GM18505 (cell line): ENCODE data around the gene TOMT.

ENCODE experiments used
- ATAC-seq: cut with Tn5 transposase; IDR thresholded peaks from one replicate; pipeline ENCODE4 v1.9.1; 2021; ENCODE audit not compliant: unreplicated experiment
- POLR2A ChIP-seq: IDR thresholded peaks from 4 replicates; pipeline ENCODE4 v1.6.1; 2011; ENCODE audit warnings: borderline replicate concordance; ENCODE audit not compliant: insufficient read depth, insufficient read length; ENCODE audit errors: extremely low read depth

TOMT gene, protein sequence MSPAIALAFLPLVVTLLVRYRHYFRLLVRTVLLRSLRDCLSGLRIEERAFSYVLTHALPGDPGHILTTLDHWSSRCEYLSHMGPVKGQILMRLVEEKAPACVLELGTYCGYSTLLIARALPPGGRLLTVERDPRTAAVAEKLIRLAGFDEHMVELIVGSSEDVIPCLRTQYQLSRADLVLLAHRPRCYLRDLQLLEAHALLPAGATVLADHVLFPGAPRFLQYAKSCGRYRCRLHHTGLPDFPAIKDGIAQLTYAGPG

DNA sequence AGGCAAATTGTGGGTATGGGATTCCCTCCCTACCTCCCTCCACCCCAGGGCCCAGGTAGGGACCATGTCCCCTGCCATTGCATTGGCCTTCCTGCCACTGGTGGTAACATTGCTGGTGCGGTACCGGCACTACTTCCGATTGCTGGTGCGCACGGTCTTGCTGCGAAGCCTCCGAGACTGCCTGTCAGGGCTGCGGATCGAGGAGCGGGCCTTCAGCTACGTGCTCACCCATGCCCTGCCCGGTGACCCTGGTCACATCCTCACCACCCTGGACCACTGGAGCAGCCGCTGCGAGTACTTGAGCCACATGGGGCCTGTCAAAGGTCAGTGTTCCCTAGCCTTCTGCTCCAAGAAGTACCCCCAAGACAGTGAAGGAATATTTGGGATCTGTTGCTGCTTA lies at the start of gene TOMT:
Gene TOMT (plus strand): TSS at position 37 of the 400 bp plus-strand sequence. CDS start 28 bp downstream, at position 65.
- no peak for TF ChIP-seq POLR2A
- no peak for ATAC-seq

DNA sequence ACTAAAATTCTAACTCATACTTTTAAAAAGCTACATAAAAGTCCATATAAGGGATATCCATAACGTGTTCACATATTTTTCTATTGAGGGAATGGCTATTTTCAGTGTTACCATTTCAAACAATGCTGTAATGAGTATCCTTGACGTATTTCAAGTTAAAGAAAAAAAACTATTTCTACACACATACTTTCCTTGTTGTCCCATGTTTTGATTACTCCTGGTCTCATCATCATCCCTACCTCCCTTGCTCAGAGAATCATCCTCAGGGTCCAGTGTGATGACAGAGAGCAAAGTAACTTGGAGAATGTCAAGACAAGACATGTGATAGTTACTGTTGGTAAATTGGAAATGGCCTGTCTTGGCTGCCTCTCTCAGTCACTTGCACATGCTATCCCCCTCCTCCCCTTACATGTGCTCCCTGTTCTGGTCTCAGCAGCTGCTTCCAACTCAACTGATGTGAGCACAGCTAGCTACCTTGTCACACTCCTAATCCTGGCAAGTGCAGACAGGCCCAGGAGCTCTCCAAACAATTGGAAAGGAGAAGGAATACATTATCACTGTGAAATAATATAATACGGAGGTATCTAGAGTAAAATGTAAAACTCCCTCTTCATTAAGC lies 47.2 kb upstream of the TOMT start:
- no peak for TF ChIP-seq POLR2A
- no peak for ATAC-seq

DNA sequence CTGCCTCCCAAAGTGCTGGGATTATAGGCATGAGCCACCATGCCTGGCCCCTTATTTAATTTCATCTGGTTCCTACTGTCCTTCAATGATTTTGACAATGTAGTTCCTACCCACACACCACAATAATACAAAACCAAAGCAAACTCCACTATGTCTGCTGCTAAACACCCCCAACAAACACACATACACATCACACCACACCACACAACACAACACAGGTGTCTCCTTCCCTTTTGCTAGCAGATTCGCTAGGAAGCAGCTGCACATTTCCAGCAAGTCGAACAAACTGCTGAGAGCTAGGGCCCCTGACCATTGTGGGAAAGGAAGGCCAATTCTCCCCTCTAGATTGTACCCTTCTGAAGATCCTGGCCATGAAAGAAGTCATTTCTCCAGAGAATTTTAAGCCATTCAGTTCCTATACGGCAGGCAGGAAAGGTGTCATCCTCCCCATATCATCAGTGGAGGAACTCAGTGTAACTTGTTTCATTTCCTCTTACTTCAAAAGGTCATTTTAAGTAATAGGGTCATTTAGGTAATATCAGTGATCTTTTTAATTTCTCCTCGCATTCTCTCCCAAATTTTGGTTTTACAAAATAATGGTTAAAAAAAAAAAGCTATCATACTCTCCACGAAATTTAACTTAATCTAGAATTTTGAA lies 43.9 kb upstream of the TOMT start:
- TF ChIP-seq POLR2A, result no peak
- no peak for ATAC-seq

DNA sequence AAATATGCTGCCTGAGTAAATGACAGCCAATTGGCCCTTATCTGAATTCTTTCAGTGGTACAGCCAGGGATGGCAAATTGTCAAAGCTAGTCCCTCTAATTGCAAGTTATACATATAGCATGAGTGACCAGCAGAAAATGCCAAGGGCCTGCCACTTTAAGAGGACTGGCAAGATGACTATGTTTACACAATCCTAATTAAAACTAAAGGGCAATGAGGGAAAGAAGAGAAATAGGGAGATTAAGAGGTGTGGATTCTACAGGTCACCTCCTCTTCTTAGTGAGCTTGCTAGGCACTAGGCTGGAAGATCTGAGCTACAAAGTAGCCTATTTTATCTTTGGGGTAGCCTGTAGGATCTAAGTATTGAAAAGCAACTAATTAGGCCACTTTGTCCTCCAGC lies 38.9 kb upstream of the TOMT start:
- TF ChIP-seq POLR2A, result no peak
- no peak for ATAC-seq

DNA sequence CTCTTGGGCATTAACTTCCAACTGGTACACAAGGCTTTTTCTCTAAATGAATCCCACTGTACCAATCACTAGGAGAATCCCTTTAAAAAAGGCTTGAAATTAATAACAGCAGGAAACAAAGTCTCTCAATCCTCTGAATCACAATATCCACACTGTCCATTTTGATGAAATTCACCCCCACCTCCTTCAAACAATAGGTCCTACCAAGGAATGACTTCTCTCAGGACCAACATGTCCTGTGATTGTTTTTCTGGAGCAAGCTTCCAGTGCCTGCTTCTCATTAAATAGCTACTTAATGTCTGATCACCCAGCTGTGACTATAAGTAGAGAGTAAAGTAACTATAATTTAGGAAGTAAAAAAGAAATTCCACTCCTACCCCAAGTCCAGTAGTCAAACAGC lies 38.5 kb upstream of the TOMT start:
- no peak for TF ChIP-seq POLR2A
- no peak for ATAC-seq

DNA sequence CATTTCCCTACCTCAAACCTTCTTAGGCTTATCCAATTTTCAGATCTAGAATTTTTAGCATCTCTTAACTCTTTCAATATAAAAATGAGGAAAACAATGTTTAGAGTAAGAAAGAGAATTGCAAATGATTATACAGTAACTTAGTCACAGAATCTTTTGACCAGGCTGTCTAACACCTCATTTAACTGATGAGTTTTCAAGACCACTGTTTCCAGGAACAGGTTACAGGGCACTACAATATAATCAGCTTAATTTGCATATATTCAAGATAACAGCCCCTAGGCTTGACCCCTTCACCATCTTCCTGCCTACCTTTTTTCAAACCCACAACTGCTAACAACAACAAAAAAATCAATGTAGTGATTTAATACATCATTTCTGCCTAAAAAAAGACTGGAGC lies 38.0 kb upstream of the TOMT start:
- no peak for ATAC-seq
- no peak for TF ChIP-seq POLR2A

DNA sequence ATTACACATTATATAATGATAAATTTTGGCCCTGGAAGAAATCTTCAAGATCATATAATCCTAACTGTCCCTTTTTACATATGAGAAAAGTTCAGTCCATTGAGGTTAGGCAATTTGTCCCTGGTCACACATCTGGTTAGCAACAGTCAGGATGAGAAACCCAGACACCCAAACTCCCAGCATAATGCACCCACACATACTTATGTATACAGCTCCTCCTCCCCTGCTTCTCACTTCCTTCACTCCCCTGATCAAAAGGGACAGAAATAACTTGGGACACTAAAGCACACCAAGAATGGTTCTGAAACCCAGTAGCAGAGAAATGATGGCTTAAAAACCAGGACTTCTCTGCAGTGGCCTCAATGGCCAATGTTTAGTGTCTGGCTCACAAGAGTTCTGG lies 36.5 kb upstream of the TOMT start:
- no peak for TF ChIP-seq POLR2A
- no peak for ATAC-seq

DNA sequence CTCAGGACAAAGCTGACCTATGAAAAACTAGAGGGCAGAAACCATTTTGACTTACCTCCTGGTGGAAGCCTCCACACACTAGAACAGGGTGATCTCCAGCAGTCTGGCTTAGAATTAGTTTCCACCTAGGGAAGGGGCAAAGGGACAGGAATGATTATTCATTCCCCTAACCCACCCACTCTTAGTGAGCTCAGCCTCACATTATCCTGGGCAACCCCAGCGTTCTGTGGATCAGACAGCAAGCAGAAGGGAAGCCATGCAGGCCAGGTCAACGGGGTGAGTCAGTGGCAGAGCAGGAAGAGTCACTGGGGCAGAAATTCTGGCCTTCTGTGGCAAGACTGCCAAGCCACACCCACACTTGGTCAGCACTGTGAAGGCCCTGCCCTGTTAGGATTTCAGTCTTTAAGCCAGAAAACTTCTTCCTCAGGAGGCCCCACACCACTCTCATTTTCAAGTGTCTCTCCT lies 35.9 kb upstream of the TOMT start:
- TF ChIP-seq POLR2A, result peak; percentile 59

DNA sequence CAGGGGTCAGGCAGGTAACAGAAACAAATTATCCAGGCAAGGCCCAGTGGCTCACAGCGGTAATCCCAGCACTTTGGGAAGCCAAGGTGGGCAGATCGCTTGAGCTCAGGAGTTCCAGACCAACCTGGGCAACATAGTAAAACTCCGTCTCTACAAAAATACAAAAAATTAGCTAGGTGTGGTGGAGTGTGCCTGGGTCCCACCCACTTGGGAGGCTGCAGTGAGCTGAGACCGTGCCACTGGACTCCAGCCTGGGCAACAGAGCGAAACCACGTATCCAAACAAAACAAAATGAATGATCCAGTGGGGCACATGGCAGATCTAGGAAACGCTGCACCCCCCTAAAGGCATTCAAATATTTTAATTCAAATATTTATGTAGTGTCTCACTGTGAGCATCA lies 35.2 kb upstream of the TOMT start:
- no peak for ATAC-seq
- no peak for TF ChIP-seq POLR2A

More for the DNA sequence above, 35.9 kb upstream of the TOMT start:
- no peak for ATAC-seq

DNA sequence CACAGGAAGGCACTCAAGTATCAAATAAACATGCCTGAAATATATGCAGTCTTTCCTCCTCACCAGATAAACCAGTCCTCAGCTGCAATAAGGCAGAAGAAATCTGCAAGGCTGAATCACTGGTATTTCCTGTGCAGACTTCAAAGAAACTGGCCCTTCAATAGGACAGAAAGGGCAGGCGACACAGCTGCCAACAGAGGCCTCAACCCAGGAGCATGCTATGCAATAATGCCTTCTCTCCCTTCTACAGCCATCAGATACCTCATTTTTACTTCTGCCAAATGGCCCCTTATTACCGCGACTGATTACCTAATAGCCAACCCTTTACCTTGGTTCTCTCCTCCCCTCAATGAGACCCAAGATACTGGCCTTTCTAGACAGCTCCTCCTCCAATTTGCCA lies 33.4 kb upstream of the TOMT start:
- TF ChIP-seq POLR2A, result no peak
- no peak for ATAC-seq

DNA sequence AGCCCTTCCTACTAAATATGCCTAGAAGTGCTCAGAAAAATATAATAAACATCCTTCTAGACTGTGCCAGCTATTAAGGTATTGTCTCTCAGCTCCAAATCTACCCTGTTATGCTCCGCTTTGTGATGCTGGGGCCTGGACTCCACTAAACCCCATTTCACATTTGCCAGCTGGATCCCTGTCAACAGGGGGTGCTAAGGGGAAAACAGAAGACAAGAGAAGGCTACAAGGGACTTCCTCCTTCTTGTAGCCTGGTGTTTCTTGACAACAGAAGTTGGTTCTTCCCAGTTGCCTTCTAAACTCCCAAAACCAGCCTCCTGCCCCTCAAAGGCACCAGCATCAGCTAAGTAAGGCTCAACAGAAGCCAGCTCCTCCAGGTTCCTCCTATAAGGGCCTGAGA lies 30.6 kb upstream of the TOMT start:
- no peak for TF ChIP-seq POLR2A
- no peak for ATAC-seq

DNA sequence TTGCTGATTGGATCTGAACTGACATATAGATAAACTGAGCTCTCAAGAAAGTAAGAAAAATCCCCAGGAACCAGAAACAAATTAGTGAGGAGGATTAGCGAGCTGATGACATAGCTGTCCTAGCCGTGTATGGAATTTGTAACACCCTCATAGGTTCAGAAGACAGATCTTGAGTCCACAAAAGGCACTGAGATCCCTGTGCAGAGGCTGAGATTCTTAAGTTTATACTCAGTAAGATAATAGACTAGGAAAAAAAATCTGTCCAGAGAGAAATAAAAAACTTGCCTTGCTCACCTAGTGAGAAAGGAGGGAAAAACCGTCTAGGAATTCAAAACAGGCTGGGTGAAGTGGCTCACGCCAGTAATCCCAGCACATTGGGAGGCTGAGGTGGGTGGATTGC lies 30.0 kb upstream of the TOMT start:
- no peak for TF ChIP-seq POLR2A
- no peak for ATAC-seq

DNA sequence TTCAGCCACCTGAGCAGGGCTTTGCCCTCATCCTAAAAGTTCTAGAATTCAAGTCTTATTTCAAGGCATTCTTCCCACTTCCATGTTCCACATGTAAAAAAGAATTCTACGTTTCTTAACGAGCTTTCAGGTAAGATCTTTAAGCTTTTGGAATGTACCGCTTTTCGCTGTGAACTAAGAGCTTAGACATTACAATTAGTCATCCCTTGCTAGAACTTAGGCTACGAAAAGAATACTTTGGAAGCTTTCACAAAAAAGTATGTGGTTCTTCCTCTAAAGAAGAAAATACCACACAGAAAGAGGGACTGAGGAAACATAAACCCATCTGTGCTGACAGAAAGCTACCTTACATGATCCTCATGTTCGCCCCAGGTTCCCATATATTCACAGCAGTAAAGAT lies 27.2 kb upstream of the TOMT start:
- no peak for ATAC-seq
- no peak for TF ChIP-seq POLR2A

DNA sequence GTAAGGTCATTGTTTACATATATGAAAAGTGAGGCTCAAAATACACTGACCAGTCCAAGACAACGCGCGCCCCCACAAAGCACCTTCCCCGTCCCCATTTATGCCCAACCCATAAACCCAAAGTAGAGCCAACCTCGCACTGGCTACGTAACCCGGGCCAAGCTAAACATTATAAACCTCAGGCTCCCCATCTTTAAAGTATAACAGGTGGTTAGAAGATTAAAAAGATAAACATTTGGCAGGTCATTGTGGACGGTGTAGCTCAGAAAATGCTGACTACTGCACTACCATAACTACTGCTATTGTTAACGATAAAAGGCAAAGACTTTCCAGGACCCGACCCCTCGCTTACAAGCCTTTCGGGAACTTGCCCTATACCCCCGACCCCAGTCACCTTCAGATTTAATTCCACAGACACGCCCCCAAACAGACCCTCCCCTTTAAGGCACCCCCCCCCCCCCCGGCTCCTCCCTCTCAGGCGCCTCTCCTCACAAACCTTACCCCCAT lies 25.9 kb upstream of the TOMT start:
- TF ChIP-seq POLR2A, result no peak
- no peak for ATAC-seq
